Breast epithelium (tissue), 4 donors: ENCODE data around the gene F12. TPM values are rescaled to one million over a fixed set of nuclear protein-coding genes. Genes with fewer than 3 reads are reported as not detected.
"Not testable (repeated sequence)": the region's sequence is repeated elsewhere in the genome, so short reads cannot be mapped to it uniquely, and the experiment has no call there.

Experiments used
- DNase-seq, 2 donors: peaks; one replicate each; pipeline ENCODE4 v3.0.0-alpha.2; 2019; ENCODE audit warnings: low spot score in 2 of 2
- H3K27ac ChIP-seq, 2 donors: fragments of 200-600 bp; sonication (generic) in 1 of 2; one replicate each; pipeline ENCODE4 v1.5.1; 2016 to 2019; ENCODE audit warnings: mild to moderate bottlenecking in 1 of 2
- H3K27me3 ChIP-seq, 2 donors: fragments of 200-600 bp; sonication (generic) in 1 of 2; one replicate each; pipeline versions ENCODE4 v1.5.1 to v1.6.0; 2017 to 2019; ENCODE audit warnings: control low read depth in 1 of 2, mild to moderate bottlenecking in 1 of 2
- H3K36me3 ChIP-seq: fragments of 200-600 bp; one replicate; pipeline ENCODE4 v1.5.1; 2019
- H3K4me1 ChIP-seq, 2 donors: fragments of 200-600 bp; sonication (generic); one replicate each; pipeline ENCODE4 v1.5.1; 2016 to 2019; ENCODE audit warnings: control low read depth in 1 of 2
- H3K4me3 ChIP-seq, 3 donors: fragments of 200-600 bp; sonication (generic); 1 replicate in 2 of 3; 2 replicates in 1 of 3; pipeline ENCODE4 v1.5.1; 2016 to 2019; ENCODE audit warnings: mild to moderate bottlenecking in 3 of 3, moderate library complexity in 2 of 3
- H3K9me3 ChIP-seq, 2 donors: fragments of 200-600 bp; sonication (generic) in 1 of 2; one replicate each; pipeline ENCODE4 v1.5.1; 2016 to 2019; ENCODE audit warnings: control low read depth in 1 of 2
- POLR2A ChIP-seq: fragments of 450-650 bp; IDR thresholded peaks from one replicate; pipeline ENCODE4 v1.6.1; 2016; ENCODE audit warnings: antibody characterized with exemption, mild to moderate bottlenecking, moderate library complexity
- POLR2AphosphoS5 ChIP-seq, 3 donors: sonication (generic); formaldehyde crosslinking; IDR thresholded peaks; one replicate each; pipeline ENCODE4 v1.6.1; 2017; ENCODE audit warnings: antibody characterized with exemption in 3 of 3
- intact Hi-C: fragments of 100-400 bp; cut with DNase I; formaldehyde crosslinking; loops from one replicate; pipeline ENCODE4 v1.15.1; 2023; ENCODE audit warnings: low total_unique reads
- total RNA-seq, 3 donors: library from RNA; depleted of rRNA; stranded (reverse); fragments of >200 nt; gene quantifications; one replicate each; pipeline ENCODE4 v1.1.0, GENCODE V29; 2016
- TF ChIP-seq, protein P1 (sequence below), 3 donors: fragments of 450-650 bp; IDR thresholded peaks; one replicate each; pipeline ENCODE4 v1.5.1; 2016 to 2017; ENCODE audit warnings: antibody characterized with exemption in 3 of 3, mild to moderate bottlenecking in 3 of 3, moderate library complexity in 3 of 3

Gene F12
- total RNA-seq, 3 donors from 2014 or later = 0.64 to 2.9 (median 2.6) TPM

DNA sequence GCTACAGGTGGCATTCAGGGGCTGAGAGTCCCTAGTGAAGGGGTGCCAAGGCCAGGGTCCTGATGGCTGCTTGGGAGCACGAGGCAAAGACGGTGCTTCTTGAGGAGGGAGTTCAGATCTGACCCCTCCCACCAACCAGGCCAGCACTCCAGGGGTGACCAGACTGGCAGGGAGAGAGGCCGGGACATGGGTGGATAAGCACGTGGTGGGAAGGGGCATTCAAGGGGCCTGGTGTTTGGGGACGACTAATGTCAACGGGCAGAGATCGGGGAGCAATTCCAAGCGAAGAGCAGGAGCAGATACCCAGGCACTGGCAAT, 47.1 kb downstream of the F12 start:
- Histone ChIP-seq H3K27me3 (no peaks in the 10 kb centered on the region), H3K9me3 (no peaks in the 10 kb centered on the region), H3K27ac (peak overlapping the region; percentile 60 to 81), H3K36me3 (no peaks in the 10 kb centered on the region), H3K4me3 (peak overlapping the region in 2 of 3 donors; percentile 63 to 71), H3K4me1 (peaks cover 10 to 17% of the 10 kb centered on the region in 2 donors)
- no peak for DNase-seq
- intact Hi-C loops = loop anchor here (10.0 kb wide), 1 partner anchor 47 kb away; the partner anchor contains the start of gene MXD3
- TF ChIP-seq POLR2A = no peak
- TF ChIP-seq POLR2AphosphoS5 (IDR thresholded peaks at IDR 0.05) = no peak
- TF ChIP-seq, protein P1, sequence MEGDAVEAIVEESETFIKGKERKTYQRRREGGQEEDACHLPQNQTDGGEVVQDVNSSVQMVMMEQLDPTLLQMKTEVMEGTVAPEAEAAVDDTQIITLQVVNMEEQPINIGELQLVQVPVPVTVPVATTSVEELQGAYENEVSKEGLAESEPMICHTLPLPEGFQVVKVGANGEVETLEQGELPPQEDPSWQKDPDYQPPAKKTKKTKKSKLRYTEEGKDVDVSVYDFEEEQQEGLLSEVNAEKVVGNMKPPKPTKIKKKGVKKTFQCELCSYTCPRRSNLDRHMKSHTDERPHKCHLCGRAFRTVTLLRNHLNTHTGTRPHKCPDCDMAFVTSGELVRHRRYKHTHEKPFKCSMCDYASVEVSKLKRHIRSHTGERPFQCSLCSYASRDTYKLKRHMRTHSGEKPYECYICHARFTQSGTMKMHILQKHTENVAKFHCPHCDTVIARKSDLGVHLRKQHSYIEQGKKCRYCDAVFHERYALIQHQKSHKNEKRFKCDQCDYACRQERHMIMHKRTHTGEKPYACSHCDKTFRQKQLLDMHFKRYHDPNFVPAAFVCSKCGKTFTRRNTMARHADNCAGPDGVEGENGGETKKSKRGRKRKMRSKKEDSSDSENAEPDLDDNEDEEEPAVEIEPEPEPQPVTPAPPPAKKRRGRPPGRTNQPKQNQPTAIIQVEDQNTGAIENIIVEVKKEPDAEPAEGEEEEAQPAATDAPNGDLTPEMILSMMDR (IDR thresholded peaks at IDR 0.05) = no peak

DNA sequence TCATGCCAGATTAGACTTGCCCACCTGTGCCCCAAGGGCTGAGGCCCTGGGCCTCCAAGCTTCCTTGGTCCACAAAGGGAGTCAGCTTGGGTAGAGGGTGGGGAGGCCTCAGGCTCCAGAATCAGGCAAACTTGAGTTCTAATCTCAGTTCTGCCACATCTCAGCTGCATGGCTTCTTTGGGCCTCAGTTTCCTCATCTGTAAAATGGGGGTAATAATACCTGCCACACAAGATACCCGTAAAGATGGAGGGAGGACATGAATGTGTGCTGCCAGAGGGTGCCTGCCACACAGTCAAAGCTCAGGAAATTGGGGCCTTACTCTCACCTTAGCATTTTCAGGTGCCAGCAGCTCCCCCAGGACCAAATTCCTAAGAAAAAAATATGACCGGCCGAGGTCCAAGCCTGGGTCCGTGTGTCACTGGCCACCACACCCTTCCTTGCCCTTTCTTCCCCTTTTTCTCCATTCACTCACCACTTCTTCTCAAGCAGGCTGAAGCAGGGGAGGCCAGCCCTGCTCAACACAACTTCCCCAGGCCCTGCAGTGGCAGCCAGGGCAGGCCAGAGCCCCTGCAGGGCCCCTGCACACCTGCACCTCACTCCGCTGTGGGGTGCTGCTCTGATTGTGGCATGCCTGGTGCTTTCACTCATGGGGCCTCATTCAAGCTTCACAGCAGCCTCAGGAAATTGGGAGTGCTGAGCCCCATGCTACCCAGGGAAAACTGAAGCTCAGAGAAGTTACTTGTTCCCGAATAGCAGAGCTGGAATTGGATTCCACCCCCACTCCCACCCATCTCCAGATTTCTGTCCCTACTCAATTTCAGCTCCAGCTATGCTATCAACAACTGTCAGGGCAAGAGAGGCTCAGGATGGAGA, 47.7 kb downstream of the F12 start:
- Histone ChIP-seq H3K27me3 (no peaks in the 10 kb centered on the region), H3K9me3 (no peaks in the 10 kb centered on the region), H3K27ac (peak overlapping the region in 1 of 2 donors; percentile 60), H3K36me3 (no peaks in the 10 kb centered on the region), H3K4me1 (peaks cover 10 to 17% of the 10 kb centered on the region in 2 donors), H3K4me3 (no peak overlapping the region)
- intact Hi-C loops = loop anchor here (10.0 kb wide), 1 partner anchor 47 kb away; the partner anchor contains the start of gene MXD3
- TF ChIP-seq POLR2AphosphoS5 (IDR thresholded peaks at IDR 0.05) = no peak
- TF ChIP-seq, protein P1 (IDR thresholded peaks at IDR 0.05) = no peak
- TF ChIP-seq POLR2A = no peak
- DNase-seq = no peak

DNA sequence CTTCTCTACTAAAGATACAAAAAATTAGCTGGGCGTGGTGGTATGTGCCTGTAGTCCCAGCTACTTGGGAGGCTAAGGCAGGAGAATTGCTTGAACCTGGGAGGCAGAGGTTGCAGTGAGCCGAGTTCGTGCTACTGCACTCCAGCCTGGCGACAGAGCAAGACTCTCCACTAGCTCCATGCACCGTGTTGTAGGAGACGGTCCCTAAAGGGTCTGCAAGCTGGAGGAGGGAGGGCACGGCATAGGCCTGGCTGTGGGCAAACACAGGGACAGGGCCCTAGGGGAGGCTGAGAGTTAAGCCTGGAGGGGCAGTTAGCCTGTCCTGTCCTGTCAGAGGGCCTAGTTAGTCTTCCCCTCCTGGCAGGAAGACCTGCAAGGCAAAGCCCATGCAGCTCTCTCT, 48.6 kb downstream of the F12 start:
- DNase-seq, H3K4me3 ChIP-seq, H3K9me3 ChIP-seq, H3K27me3 ChIP-seq, H3K36me3 ChIP-seq, H3K27ac ChIP-seq: not testable (repeated sequence)
- peaks cover 10 to 17% of the 10 kb centered on the region in 2 donors for H3K4me1 ChIP-seq
- intact Hi-C loops = loop anchor here (10.0 kb wide), 1 partner anchor 46 kb away; the partner anchor contains the start of gene MXD3

DNA sequence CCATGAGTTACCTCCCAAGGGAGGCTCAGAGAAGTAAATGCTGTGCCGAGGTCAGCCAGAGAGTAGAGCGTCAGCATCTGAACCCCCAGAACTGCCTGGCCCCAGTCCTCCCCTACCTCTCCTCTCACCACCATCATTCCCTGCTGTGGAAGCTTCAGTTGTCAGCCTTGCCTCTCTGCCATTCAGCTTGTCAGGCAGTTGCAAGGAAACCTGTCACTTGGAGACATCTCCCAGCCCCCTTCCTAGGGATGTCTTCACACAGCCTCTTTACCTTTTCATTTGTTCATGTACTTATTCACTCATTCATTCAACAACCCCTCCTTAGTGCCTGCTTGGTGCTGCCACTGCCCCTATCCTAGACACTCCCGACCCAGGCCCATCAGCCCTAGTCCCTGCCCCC, 49.5 kb downstream of the F12 start:
- intact Hi-C loops = loop anchor here (10.0 kb wide), 1 partner anchor 45 kb away; the partner anchor contains the start of gene MXD3
- DNase-seq = no peak
- Histone ChIP-seq H3K9me3 (no peaks in the 10 kb centered on the region), H3K4me1 (peaks cover 10 to 17% of the 10 kb centered on the region in 2 donors), H3K27me3 (no peaks in the 10 kb centered on the region), H3K36me3 (no peaks in the 10 kb centered on the region), H3K4me3 (no peak overlapping the region), H3K27ac (no peak overlapping the region)
- TF ChIP-seq POLR2A (no peak), POLR2AphosphoS5 (IDR thresholded peaks at IDR 0.05) (no peak)
- TF ChIP-seq, protein P1 (IDR thresholded peaks at IDR 0.05) = no peak

DNA sequence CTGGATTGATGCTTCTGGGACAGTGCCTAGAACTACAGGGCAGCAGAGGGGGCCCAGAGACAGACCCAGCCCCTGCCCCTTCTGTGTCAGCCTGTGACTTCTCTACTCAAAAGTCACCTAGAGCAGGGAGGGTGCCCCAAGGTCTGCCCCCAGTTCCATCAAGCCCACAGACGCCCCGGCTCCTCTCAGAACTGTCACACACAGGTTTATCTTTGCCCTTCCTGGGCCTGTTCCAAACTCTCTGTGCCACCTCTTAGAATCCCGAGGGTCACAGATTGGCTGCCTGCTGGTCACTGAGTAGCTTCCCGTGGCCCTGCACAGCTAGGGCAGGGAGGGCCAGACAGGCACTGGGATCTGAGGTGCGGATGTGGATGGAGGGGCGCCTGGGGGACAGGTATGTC, 49.9 kb downstream of the F12 start:
- H3K36me3 ChIP-seq = no peaks in the 10 kb centered on the region
- intact Hi-C loops = no loop called here
- H3K9me3 ChIP-seq = no peaks in the 10 kb centered on the region
- peaks cover 10 to 17% of the 10 kb centered on the region in 2 donors for H3K4me1 ChIP-seq
- no peaks in the 10 kb centered on the region for H3K27me3 ChIP-seq
- H3K27ac ChIP-seq = no peak overlapping the region
- TF ChIP-seq, protein P1 (IDR thresholded peaks at IDR 0.05) = no peak
- TF ChIP-seq POLR2A (no peak), POLR2AphosphoS5 (IDR thresholded peaks at IDR 0.05) (no peak)
- DNase-seq = no peak
- H3K4me3 ChIP-seq = no peak overlapping the region
